ENCODE measurements around the gene TSC22D2.

DNA sequence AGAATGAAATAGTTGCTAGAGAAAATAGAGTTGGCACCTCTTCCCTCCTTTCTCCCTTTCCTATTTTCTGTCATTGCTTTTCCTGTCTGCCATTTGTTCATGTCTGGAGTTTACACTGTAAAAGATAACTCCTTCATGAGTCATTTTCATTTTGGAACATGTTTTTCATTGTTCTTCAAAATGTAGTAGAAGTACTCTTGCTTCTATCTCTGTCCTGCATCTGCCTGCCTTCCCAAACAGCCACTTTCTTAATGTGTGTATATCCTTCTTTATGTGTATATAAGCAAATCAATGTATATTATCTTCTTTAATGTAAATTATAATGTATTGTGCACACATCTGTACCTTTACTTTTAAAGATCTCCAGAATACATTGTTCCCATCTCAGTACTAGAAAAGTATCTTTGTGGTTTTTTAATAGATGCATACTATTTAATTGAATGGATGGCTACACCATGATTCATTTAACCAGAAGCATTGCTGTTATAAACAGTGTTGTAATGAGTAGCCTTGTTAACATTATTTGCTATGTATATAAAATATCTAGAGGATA, 41.1 kb downstream of the TSC22D2 start:
- no peak for TF ChIP-seq CTCF (conservative IDR thresholded peaks at IDR 0.05; ENCODE audit: low read length)
- TF ChIP-seq EZH2phosphoT487 (IDR thresholded peaks at IDR 0.05; ENCODE audit: borderline replicate concordance): no peak
